Prostate gland (tissue), 2 donors: ENCODE results near the gene ACOXL.

Experiments
- POLR2A ChIP-seq: fragments of 450-650 bp; IDR thresholded peaks from one replicate; pipeline ENCODE4 v1.6.1; 2016; ENCODE audit warnings: antibody characterized with exemption, mild to moderate bottlenecking
- TF ChIP-seq, protein P1 (sequence below), 4 experiments: fragments of 200-600 bp in 2 of 4; fragments of 450-650 bp in 2 of 4; sonication (generic) in 2 of 4; IDR thresholded peaks; 1 replicate in 3 of 4; 2 replicates in 1 of 4; pipeline ENCODE4 v1.5.1; 2016 to 2019; ENCODE audit warnings: antibody characterized with exemption in 4 of 4, mild to moderate bottlenecking in 2 of 4, moderate library complexity in 2 of 4

DNA sequence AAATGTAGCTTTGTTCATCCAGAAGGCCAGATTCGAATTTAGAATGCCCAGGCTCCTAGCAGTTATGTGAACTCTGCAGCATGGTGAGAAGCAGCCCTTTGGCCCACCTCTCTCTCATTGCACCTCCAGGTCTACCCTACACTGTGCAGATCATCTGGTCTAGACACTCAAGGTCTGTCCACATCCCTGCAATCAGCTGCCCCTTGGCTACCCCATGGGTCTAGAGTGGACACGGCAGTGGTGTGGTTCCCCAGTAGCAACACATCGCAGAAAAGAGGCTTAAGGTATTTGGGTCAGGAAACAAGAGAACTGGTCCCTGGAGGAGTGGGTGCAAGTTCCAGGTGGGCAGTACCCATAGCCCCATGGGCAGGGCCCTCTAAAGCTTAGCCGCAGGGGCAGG is 311.7 kb downstream of the ACOXL start:
- no peak for TF ChIP-seq POLR2A
- TF ChIP-seq, protein P1, sequence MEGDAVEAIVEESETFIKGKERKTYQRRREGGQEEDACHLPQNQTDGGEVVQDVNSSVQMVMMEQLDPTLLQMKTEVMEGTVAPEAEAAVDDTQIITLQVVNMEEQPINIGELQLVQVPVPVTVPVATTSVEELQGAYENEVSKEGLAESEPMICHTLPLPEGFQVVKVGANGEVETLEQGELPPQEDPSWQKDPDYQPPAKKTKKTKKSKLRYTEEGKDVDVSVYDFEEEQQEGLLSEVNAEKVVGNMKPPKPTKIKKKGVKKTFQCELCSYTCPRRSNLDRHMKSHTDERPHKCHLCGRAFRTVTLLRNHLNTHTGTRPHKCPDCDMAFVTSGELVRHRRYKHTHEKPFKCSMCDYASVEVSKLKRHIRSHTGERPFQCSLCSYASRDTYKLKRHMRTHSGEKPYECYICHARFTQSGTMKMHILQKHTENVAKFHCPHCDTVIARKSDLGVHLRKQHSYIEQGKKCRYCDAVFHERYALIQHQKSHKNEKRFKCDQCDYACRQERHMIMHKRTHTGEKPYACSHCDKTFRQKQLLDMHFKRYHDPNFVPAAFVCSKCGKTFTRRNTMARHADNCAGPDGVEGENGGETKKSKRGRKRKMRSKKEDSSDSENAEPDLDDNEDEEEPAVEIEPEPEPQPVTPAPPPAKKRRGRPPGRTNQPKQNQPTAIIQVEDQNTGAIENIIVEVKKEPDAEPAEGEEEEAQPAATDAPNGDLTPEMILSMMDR (IDR thresholded peaks at IDR 0.05): no peak
